GM21381 (cell line): ENCODE results near the gene CD164L2.
"Not testable (repeated sequence)": the region's sequence is repeated elsewhere in the genome, so short reads cannot be mapped to it uniquely, and the experiment has no call there.

ENCODE experiments used
- ATAC-seq: cut with Tn5 transposase; IDR thresholded peaks from one replicate; pipeline ENCODE4 v1.9.1; 2021; ENCODE audit warnings: mild to moderate bottlenecking, moderate library complexity; ENCODE audit not compliant: unreplicated experiment

Gene CD164L2

DNA sequence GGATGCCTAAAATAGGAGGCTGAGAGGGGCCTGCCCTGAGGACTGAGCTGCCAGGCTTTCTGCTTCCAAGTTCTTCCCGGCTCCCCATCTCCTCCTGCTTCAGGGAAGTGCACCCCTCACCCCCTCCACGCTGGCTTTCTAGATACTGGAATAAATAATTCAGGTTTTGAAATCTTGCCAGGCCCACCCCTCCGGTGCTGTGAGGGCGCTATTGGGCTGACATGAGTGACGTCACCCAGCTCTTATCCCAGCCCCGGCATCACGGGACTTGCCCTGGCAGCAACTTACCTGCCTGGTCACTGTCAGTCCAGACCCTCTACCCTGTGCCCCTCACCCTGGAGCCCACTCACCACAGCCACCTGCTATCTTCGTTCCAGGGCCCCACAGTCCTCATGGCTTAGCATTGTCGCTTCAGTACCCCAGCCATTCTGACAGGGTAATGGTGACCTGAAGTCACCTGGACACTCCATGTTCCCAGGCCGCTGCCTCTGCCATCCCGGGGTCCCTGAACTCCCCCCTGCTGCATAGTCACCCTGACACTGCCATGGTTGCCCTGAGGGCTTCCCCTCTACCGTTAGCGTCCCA, 8.5 kb upstream of the CD164L2 start:
- ATAC-seq = no peak

DNA sequence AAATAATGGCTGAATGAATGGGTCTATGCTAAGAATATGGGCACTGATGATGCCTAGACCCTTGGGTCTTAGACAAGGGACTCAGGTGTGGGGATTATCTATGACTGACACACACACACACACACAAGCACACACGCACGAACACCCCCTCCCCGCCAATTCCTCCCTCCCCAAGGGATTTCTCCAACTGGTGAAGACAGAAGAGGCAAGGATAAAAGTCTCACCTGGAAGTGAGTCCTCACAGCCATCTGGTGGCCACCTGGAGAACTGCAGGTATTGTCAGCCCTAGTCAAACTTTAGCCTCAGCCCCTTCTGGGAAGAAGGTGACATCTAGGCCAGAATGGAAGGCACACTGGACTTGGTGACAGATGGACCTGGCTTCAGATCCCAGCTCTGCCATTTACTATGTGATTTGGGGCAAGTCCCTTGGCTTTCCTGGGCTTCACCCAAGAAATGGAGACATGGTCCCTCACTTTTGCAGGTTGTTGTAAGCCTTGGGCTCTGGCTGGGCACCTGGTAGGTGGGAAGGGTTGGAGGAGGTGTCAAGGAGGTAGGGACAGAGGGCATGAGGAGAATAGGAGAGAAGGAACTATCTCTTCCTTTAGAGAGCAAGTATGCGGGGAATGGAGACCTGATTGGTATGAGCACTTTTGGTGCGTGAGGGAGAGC, 5.3 kb upstream of the CD164L2 start:
- no peak for ATAC-seq

DNA sequence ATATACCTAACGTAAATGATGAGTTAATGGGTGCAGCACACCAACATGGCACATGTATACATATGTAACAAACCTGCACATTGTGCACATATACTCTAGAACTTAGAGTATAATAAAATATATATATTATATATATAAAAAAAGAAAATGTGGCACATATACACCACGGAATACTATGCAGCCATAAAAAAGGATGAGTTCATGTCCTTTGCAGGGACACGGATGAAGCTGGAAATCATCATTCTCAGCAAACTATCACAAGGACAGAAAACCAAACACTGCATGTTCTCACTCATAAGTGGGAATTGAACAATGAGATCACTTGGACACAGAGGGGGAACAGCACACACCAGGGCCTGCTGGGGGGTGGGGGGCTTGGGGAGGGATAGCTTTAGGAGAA, 1.7 kb upstream of the CD164L2 start:
- not testable (repeated sequence) for ATAC-seq

DNA sequence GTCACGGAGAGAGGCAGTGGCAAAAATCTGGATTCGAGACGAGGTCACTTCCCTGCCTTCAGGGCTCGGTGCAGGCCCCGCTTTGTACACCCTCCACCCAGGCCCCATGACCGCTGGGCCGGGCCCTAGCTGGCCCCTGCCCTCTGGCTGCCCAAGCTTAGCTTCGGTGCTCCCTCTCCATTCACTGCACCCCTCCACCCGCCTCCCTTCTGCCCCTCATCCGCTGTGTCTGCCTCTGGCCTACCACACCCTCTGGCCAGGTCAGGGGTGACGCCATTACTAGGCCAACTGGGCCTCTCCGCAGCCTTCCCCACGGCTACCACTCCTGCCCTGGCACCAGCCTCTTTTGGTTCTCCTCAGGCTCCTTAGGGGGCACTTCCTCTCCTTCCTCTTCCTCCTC, 528 bp upstream of the CD164L2 start:
- ATAC-seq = no peak

DNA sequence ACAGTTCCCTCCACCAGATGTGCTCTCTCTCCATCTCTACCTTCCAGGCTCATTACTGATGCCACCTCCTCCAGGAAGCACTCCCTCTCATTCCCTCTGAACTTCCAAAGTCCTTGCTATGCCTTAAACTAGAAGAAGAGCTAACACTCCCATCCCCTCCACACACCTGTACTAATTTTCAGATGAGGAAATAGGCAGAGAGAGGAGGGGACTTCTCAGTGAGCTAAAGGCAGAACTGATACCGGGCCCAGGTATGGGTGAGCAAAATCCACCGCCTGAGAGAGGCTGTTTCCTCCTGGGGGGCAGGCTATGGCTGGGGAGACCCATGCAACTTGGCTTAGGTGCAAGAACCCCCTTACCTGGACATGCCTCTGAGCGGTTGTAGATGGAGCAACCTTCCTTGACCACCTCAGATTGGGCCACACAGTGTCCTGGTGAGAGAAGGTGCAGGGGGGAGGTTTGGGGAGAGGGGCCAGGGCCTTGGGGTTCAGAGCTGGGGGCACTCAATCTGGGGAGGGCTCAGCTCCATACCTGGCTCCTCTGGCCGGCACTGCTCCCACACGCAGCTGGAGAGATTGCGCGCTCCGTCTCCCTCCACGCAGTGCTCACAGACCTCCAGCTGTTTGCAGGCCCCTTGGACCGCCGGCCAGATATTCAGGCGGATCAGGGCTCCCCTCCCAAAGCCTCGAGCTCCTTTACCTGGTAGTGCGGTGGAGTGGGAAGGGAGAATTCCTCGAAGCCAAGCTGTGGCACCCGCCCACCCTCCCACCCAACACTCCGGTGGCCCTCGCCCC, 967 bp downstream of the CD164L2 start:
- ATAC-seq = no peak

DNA sequence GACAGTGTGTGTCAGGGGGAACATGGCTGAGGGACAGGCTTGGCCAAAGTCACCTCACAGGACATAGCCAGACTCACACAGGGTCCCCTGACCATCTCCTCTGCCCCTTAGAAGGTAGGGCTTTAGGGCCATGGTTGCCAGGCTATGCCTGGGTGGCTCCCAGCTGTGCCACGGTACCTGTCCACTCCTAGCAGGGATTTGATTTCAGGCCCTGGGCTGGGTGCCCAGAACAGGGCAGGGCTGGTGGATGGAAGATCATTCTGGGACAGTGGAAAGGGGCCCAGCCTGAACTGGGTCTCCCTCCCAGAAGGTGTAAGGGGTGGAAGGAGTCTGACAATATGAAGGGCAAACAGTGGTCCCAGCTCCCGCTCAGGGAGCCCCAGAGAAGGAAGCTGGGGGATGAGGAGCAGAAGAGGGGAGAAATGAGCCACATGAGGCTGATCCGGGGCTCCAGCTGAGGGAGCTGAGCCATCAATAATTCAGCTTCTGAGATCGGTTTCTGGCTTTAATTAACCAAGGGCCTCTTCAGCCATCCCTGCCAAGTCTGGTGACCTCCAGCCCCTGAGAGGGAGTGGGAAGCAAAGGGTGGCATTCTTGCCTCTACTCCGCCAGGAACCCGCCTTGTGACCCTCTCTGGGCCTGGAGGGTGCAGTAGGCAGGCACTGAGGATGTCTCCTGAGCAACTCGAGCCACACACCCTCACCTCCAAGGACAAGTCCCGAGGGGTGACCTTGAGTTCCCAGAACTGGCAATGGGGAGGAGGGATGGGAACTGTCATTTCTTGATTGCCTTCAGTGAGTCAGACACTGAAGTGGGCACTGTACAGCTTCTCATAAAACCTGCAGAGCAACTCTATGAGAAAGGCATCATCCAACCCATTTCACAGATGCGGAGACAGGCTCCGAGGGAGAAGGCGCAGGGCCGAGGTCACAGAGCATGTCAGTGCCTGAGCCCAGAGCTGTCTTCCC, 2.1 kb downstream of the CD164L2 start:
- no peak for ATAC-seq

DNA sequence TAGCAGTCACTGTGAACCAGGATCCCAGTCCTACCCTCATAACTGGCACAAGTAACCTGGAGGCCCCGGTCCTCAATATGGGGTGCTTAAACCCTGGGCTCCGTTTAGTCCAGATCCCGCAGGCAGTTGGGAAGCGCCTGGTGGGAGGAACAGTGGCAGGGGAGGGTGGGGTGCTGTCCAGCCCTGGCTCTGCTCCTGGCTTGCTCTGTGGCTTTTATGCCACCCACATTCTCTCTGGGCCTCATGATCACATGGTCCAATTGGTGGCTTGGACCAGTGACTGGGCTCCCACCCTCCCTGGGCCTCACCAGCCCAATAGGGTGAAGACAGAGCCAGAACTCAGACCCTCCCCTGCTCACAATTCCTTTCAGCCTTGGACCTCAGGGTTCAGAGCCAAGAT, 2.9 kb downstream of the CD164L2 start:
- no peak for ATAC-seq

DNA sequence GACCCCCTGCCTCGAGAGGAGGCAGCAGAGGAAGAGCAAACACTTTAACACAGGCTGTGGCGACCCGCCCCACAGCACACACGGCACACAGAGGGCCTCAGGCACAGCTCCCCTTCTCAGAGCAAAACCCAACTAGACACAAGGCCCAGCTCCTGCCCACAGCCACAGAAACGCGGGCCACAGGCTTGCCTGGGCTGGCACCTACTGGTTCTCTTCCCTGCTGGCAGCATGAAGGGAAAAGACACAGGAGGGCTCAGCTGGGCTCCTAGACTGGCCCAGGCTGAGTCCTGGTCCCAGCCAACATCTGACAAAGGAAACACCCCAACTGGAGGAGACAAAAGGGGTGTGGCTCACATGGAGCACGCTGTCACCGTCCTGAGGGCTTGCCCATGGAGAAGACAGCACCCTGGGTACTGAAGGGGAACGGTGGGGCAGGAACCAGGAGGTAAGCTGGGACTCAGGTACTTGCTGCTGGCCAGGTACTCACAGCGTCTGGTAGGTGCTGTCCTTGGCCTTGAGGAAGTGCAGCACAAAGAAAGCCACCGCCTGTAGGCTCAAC, 3.5 kb downstream of the CD164L2 start:
- no peak for ATAC-seq

DNA sequence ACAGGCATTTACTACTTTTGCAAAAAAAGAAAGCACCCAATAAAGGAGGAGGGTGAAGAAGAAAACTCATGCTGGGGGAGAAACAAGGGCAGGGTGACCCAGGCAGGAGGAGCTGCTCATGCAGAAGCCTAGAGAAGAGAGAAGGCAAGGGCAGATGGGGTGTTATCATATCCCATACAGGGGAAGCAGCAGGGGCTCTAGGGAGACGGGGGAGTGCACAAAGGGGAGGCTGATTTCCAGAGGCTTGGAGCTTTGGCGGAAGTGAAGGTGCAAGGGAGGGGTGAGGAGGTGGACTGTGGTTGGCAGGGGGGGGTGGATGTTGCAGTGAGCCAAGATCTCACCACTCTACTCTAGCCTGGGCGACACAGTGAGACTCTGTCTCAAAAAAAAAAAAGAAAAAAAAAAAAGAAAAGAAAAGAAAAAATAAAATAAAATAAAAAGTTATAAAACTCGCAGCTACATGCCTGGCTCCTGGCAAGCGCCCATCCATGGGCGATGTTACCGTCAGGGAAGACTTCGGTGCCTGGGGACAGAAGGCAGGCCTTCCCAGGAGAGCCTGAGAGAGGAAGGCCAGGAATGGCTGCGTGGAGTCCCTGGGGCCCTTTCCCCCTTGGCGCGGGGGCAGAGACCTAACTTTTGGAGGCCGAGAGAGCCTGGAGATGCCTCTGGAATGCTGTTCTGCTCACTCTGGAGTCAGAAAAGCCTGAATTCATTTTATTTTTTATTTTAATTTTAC, 5.2 kb downstream of the CD164L2 start:
- ATAC-seq = no peak

DNA sequence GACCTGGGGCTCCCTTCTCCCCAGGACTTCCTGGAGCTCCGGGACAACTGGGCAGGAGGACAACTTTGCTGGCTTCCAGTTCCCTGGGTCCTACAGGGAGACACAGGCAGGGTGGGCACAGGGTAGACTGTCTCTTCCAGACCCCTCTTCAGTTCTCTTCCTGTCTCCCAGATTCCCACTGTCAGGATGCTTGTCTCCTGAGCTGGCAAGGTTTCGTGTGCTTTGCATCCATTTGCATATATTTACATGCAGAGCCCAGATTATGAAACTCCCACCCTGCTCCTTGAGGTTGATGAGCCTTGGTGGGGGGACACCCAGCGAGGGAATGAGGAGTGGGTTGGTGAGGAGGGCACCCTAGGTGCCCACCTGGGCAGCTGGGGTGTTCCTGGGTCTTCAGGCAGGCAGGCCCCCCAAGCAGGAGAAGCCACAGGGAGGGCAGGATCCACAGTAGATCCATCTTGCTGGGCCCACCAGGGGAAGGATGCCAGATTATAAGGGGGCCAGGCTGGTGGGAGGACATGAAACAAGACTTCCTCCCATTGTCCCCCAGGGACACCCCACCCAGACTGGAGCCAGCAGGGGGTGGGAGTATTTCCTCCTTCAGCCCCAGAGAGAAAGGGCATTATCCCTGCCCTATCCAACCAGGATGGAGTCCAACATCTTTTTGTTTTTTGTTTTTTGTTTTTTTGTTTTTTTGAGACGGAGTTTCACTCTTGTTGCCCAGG, 8.6 kb downstream of the CD164L2 start, which contains the start of gene FCN3:
FCN3 (minus strand) TSS at position 463 of the 725 bp plus-strand sequence; CDS start at position 457, 6 bp downstream.
- no peak for ATAC-seq

DNA sequence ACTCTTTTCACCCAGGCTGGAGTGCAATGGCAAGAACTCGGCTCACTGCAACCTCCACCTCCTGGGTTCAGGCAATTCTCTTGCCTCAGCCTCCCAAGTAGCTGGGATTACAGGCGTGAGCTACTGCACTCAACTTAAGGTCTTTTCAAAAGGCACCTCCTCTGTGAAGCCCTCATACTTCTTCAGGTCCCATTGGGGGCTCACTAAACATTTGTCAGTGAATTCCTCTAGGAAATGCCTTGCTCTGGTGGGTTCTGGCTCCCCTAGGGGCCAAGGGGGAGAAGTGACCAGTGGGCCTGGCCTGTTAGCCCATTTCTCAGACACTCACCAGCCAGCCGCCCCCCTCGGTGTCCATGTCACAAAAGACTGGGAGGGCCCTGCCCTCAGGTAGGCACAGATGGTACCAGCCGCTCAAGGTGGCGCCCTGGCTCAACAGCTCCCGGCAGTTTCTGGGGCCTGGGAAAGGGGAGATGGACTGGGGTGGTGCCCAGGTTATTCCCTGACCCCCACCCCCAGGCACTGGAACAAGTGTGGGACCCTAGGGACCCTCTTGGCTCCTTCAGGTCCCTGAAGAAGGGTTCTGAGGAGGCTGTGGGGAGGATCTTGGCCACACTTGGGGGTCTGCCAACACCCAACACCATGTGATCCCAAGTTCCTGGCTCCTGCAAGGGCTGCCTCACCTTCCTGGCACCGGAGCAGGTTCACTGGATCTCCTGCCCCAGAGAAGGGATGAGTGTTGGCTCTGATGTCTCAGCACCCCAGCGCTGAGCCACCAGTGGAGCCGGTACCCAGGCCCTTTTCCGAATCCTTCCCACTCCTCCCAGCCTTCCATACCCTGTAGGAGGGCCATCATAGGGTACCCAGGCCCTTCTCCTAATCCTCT, 10.1 kb downstream of the CD164L2 start:
- ATAC-seq = no peak

DNA sequence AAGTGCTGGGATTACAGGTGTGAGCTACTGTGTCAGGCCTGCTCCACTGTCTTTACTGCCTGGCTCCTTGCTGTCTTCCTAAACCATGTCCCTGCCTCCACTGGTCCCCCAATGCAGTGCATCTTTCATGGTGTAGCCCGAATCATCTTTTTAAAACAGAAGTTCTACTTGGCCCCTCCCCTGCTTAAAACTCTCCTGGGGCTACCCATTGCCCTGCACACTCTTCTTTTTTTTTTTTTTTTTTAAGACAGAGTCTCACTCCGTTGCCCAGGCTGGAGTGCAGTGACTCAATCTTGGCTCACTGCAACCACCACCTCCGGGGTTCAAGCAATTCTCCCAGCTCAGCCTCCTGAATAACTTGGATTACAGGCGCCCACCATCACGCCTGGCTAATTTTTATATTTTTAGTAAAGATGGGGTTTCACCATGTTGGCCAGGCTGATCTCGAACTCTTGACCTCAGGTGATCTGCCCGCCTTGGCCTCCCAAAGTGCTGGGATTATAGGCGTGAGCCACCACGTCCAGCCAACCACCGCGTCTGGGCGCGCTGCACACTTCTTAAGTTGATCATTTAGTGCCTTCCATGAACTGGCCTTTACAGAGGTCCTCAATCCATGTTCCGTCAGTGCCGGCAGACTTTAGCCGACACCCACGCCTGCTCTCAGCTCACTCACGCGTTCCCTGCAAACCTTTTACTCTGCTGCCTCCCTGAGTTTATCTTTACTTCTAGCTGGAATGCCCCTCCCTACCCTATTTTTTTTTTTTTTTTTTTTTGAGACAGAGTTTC, 10.9 kb downstream of the CD164L2 start:
- ATAC-seq = no peak

DNA sequence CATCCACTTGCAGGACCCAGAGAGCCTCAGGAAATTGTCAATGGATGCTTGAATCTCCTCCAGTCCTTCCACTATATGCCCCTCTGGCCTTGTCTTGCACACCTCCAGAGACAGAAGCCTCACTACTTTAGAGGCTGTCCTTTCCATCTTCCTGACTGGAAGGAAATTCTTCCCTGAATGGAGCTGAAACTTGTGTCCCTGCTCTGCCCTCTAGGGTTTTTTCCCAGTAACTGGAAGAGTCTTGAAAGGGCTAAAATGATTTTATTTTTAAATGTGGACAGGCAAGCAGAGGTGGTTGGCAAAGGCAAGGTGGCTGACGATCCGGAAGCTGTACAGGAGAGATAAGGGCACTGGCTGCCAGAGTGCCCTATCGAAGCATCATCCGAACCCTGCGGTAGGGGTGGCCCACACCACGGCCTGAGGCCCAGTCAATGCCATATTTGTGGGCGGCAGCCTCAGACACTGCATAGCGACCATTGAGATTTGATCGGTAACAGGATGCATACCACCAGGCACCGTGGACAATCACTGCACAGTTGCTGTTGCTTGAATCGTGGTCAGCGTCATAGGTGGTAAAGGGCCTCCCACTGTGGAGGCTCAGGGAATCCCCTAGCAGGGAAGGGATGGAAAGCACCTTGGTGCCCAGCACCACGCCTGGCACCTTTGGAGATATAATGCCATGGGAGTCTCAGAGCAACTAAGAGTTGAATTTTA, 14.1 kb downstream of the CD164L2 start:
- no peak for ATAC-seq

DNA sequence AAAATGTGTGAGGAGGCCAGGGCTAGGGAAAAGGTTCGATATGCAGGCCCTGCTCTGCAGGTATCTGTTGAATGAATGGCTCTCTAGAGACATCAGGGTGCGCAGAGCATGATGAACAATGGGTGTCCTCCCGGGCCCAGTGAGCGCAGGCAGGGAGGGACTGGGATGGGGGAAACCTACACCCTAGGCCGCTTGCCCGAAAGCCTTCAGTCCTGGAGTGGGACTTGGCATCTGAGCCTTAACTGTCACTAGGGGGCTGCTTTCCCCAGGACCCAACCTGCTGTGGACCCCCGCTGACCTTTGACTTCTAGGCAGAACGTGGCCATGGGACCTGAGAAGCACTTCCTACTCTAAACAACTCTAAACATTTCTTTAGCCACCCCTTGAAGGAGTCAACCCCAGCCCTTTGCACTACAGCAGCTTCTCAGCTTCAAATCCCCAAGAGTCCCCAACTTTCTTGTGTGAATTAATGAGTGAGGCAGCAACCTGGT, 15.9 kb downstream of the CD164L2 start:
- no peak for ATAC-seq

DNA sequence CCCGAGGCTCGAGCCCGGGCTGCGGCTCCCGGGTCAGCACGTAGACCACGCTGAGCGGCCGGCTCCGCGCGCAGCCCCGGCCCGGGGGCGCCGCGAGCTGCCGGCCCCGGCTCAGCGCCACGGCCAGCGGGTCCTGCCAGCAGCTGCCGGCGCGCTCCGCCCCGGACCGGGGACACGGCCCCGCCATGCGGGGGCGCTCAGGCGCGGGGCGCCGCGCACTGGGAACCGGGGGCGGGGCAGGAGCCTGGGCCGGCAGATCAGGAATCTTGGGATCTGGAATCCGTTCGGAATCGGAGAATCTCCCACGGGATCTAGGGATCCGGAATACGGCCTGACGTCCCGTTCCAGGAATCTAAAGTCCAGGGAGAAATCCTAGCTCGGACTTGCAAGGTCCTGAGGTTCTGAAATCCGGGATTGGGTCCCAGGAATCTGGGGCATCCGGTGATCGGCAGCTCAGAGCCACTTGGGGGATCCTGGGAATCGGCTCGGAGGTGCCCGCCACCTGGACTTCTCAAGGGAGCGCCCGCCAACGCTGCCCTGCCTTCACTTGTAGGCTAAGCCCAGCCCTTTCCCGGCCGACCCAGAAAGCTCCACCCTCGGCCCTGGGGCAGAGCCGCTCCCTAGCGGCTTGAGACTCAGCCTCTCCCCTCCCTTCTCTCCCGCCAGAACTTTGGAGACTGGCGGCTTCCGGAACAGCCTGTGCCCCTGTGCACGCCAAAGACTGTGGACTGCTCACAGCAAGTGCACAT, 16.5 kb downstream of the CD164L2 start, which contains the start of gene MAP3K6:
MAP3K6 (minus strand) TSS at position 551 of the 749 bp plus-strand sequence; CDS start at position 187, 364 bp downstream.
- peak; percentile 35 for ATAC-seq

DNA sequence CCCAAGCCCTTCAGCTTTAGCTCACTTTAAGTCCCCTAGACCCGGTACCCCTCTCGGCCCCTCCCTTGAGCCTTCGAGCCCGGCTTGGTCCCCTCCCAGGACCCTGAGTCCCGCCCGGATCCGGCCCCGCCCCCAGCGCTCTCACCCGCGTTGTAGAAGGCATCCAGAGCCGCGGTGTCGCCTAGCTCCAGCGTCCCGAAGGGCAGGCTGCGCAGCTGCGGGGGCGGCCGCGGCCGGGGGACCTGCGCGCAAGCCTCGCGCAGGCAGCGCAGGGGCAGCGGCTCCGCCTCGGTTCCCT, 17.1 kb downstream of the CD164L2 start:
- ATAC-seq = peak; percentile 31
